ENCODE measurements around the gene SDK1. TPM values are rescaled to one million over a fixed set of nuclear protein-coding genes. Genes with fewer than 3 reads are reported as not detected.

Gene SDK1
- polyA plus RNA-seq, 2 donors: 0.33 to 0.47 TPM

GRCh38 chr7:3386423-3387190, 85.6 kb downstream of the SDK1 start:
- Histone ChIP-seq H3K27ac (ENCODE audit: low read depth in 2 of 2, low read length in 1 of 2) (no peak overlapping the region), H3K4me3 (ENCODE audit: low read depth in 1 of 2, low read length in 2 of 2) (no peak overlapping the region), H3K36me3 (ENCODE audit: control insufficient read depth in 2 of 2, insufficient read depth in 2 of 2, low read length in 1 of 2) (no peaks in the 10 kb centered on the region), H3K4me1 (ENCODE audit: control insufficient read depth in 2 of 2, insufficient read depth in 2 of 2, low read length in 1 of 2) (no peaks in the 10 kb centered on the region), H3K27me3 (ENCODE audit: control insufficient read depth in 1 of 2, insufficient read depth in 2 of 2, low read length in 2 of 2) (no peaks in the 10 kb centered on the region), H3K9me3 (ENCODE audit: control insufficient read depth in 2 of 2, insufficient read depth in 1 of 2, low read depth in 1 of 2, low read length in 1 of 2) (no peaks in the 10 kb centered on the region)
- WGBS, 2 donors: 56 to 60% methylated on average over 5 of the region's 5 CpGs

DNA sequence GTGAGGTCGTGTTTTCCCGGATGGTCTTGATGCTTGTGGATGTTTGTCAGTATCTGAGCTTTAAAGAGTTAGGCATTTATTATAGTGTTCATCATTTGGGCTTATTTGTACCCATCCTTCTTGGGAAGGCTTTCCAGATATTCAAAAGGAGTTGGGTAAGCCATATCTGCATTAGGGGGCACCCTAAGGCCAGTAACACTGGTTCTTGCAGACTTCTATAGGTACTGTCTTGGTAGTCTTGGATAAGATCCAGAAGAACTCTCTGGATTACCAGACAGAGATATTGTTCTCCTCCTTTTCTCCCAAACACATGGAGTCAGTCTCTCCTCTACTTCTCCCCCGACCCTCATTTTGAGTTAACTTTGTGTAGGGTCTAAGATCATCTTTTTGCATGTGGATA, 92.8 kb downstream of the SDK1 start:
- 91 to 93% methylated on average over 3 of the region's 3 CpGs for WGBS, 2 donors
- H3K4me1 ChIP-seq (ENCODE audit: control insufficient read depth in 2 of 2, insufficient read depth in 2 of 2, low read length in 1 of 2): no peaks in the 10 kb centered on the region
- H3K4me3 ChIP-seq (ENCODE audit: low read depth in 1 of 2, low read length in 2 of 2): no peak overlapping the region
- no peak overlapping the region for H3K27ac ChIP-seq (ENCODE audit: low read depth in 2 of 2, low read length in 1 of 2)
- no peaks in the 10 kb centered on the region for H3K36me3 ChIP-seq (ENCODE audit: control insufficient read depth in 2 of 2, insufficient read depth in 2 of 2, low read length in 1 of 2)
- H3K9me3 ChIP-seq (ENCODE audit: control insufficient read depth in 2 of 2, insufficient read depth in 1 of 2, low read depth in 1 of 2, low read length in 1 of 2): no peaks in the 10 kb centered on the region
- H3K27me3 ChIP-seq (ENCODE audit: control insufficient read depth in 1 of 2, insufficient read depth in 2 of 2, low read length in 2 of 2): no peaks in the 10 kb centered on the region

DNA sequence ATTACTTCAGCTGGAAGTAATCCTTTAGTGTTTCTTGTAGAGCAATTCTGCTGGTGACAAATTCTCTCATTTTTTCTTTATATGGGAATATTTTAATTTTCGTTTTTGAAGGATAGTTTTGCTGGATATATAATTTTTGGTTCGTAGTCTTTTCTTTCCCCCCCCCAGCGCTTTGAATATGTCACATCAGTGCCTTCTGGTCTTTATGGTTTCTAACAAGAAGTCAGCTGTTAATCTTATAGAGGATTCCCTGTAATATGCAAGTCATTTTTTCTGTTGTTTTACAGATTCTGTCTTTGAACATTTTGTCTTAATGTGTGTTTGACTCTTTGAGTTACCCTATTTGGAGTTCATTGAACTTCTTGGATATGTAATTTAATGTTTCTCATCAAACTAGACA, 96.3 kb downstream of the SDK1 start:
- no peak overlapping the region for H3K4me3 ChIP-seq (ENCODE audit: low read depth in 1 of 2, low read length in 2 of 2)
- WGBS, 2 donors: 93 to 95% methylated on average over 3 of the region's 3 CpGs

GRCh38 chr7:3399858-3400257, 98.8 kb downstream of the SDK1 start:
- H3K9me3 ChIP-seq (ENCODE audit: control insufficient read depth in 2 of 2, insufficient read depth in 1 of 2, low read depth in 1 of 2, low read length in 1 of 2): no peaks in the 10 kb centered on the region
- no peaks in the 10 kb centered on the region for H3K4me1 ChIP-seq (ENCODE audit: control insufficient read depth in 2 of 2, insufficient read depth in 2 of 2, low read length in 1 of 2)
- no peaks in the 10 kb centered on the region for H3K36me3 ChIP-seq (ENCODE audit: control insufficient read depth in 2 of 2, insufficient read depth in 2 of 2, low read length in 1 of 2)
- H3K27me3 ChIP-seq (ENCODE audit: control insufficient read depth in 1 of 2, insufficient read depth in 2 of 2, low read length in 2 of 2): no peaks in the 10 kb centered on the region
- WGBS, 2 donors: 61 to 71% methylated on average over 2 of the region's 2 CpGs
- H3K27ac ChIP-seq (ENCODE audit: low read depth in 2 of 2, low read length in 1 of 2): no peak overlapping the region
- H3K4me3 ChIP-seq (ENCODE audit: low read depth in 1 of 2, low read length in 2 of 2): no peak overlapping the region

More for the DNA sequence above, 96.3 kb downstream of the SDK1 start:
- no peaks in the 10 kb centered on the region for H3K27me3 ChIP-seq (ENCODE audit: control insufficient read depth in 1 of 2, insufficient read depth in 2 of 2, low read length in 2 of 2)
- H3K9me3 ChIP-seq (ENCODE audit: control insufficient read depth in 2 of 2, insufficient read depth in 1 of 2, low read depth in 1 of 2, low read length in 1 of 2): no peaks in the 10 kb centered on the region
- H3K4me1 ChIP-seq (ENCODE audit: control insufficient read depth in 2 of 2, insufficient read depth in 2 of 2, low read length in 1 of 2): no peaks in the 10 kb centered on the region
- H3K27ac ChIP-seq (ENCODE audit: low read depth in 2 of 2, low read length in 1 of 2): no peak overlapping the region
- no peaks in the 10 kb centered on the region for H3K36me3 ChIP-seq (ENCODE audit: control insufficient read depth in 2 of 2, insufficient read depth in 2 of 2, low read length in 1 of 2)

GRCh38 chr7:3404501-3404900, 103.4 kb downstream of the SDK1 start:
- Histone ChIP-seq H3K4me1 (ENCODE audit: control insufficient read depth in 2 of 2, insufficient read depth in 2 of 2, low read length in 1 of 2) (no peaks in the 10 kb centered on the region), H3K4me3 (ENCODE audit: low read depth in 1 of 2, low read length in 2 of 2) (no peak overlapping the region), H3K36me3 (ENCODE audit: control insufficient read depth in 2 of 2, insufficient read depth in 2 of 2, low read length in 1 of 2) (no peaks in the 10 kb centered on the region), H3K27me3 (ENCODE audit: control insufficient read depth in 1 of 2, insufficient read depth in 2 of 2, low read length in 2 of 2) (no peaks in the 10 kb centered on the region), H3K27ac (ENCODE audit: low read depth in 2 of 2, low read length in 1 of 2) (no peak overlapping the region), H3K9me3 (ENCODE audit: control insufficient read depth in 2 of 2, insufficient read depth in 1 of 2, low read depth in 1 of 2, low read length in 1 of 2) (no peaks in the 10 kb centered on the region)
- WGBS, 2 donors: 57 to 59% methylated on average over 1 of the region's 1 CpG

- Histone ChIP-seq H3K27ac (ENCODE audit: low read depth in 2 of 2, low read length in 1 of 2) (no peak overlapping the region), H3K4me1 (ENCODE audit: control insufficient read depth in 2 of 2, insufficient read depth in 2 of 2, low read length in 1 of 2) (no peaks in the 10 kb centered on the region), H3K9me3 (ENCODE audit: control insufficient read depth in 2 of 2, insufficient read depth in 1 of 2, low read depth in 1 of 2, low read length in 1 of 2) (no peaks in the 10 kb centered on the region), H3K36me3 (ENCODE audit: control insufficient read depth in 2 of 2, insufficient read depth in 2 of 2, low read length in 1 of 2) (no peaks in the 10 kb centered on the region), H3K4me3 (ENCODE audit: low read depth in 1 of 2, low read length in 2 of 2) (no peak overlapping the region), H3K27me3 (ENCODE audit: control insufficient read depth in 1 of 2, insufficient read depth in 2 of 2, low read length in 2 of 2) (peaks cover 0 to 5% of the 10 kb centered on the region in 2 donors)
- WGBS, 2 donors: 68 to 72% methylated on average over 5 of the region's 5 CpGs
These were observed 108.0 kb downstream of the SDK1 start for GRCh38 chr7:3408814-3409595.

- no peak overlapping the region for H3K27ac ChIP-seq (ENCODE audit: low read depth in 2 of 2, low read length in 1 of 2)
- H3K4me1 ChIP-seq (ENCODE audit: control insufficient read depth in 2 of 2, insufficient read depth in 2 of 2, low read length in 1 of 2): no peaks in the 10 kb centered on the region
- WGBS, 2 donors: 75 to 83% methylated on average over 2 of the region's 2 CpGs
These were observed 111.8 kb downstream of the SDK1 start for GRCh38 chr7:3412871-3413270.

DNA sequence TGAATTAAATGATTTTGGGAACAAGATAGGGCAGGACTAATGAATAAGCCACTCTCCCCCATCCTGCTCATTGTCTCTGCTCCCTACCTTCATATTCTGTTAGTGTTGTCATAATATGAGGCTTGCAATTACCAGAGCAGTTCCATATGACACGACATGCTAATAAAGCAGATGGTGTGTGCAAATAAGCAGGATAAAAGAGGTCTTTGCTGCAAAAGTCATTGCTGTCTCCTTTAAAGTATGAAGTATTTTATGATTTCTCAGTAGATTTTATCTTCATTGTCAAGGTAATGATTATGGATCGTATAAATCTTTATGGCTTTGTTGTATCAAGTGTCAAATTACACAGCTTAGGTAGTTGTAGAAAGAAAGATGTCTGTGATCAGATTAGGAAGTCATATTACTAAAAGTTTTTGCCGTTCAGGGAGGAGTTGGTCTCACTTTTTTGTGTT, 114.8 kb downstream of the SDK1 start:
- no peak overlapping the region for H3K27ac ChIP-seq (ENCODE audit: low read depth in 2 of 2, low read length in 1 of 2)
- WGBS, 2 donors: 42 to 44% methylated on average over 3 of the region's 3 CpGs
- H3K4me3 ChIP-seq (ENCODE audit: low read depth in 1 of 2, low read length in 2 of 2): no peak overlapping the region
- peaks cover 0 to 5% of the 10 kb centered on the region in 2 donors for H3K27me3 ChIP-seq (ENCODE audit: control insufficient read depth in 1 of 2, insufficient read depth in 2 of 2, low read length in 2 of 2)
- H3K9me3 ChIP-seq (ENCODE audit: control insufficient read depth in 2 of 2, insufficient read depth in 1 of 2, low read depth in 1 of 2, low read length in 1 of 2): no peaks in the 10 kb centered on the region
- H3K36me3 ChIP-seq (ENCODE audit: control insufficient read depth in 2 of 2, insufficient read depth in 2 of 2, low read length in 1 of 2): no peaks in the 10 kb centered on the region
- no peaks in the 10 kb centered on the region for H3K4me1 ChIP-seq (ENCODE audit: control insufficient read depth in 2 of 2, insufficient read depth in 2 of 2, low read length in 1 of 2)

More at GRCh38 chr7:3412871-3413270, 111.8 kb downstream of the SDK1 start:
- Histone ChIP-seq H3K27me3 (ENCODE audit: control insufficient read depth in 1 of 2, insufficient read depth in 2 of 2, low read length in 2 of 2) (peaks cover 0 to 5% of the 10 kb centered on the region in 2 donors), H3K9me3 (ENCODE audit: control insufficient read depth in 2 of 2, insufficient read depth in 1 of 2, low read depth in 1 of 2, low read length in 1 of 2) (no peaks in the 10 kb centered on the region), H3K36me3 (ENCODE audit: control insufficient read depth in 2 of 2, insufficient read depth in 2 of 2, low read length in 1 of 2) (no peaks in the 10 kb centered on the region), H3K4me3 (ENCODE audit: low read depth in 1 of 2, low read length in 2 of 2) (no peak overlapping the region)

DNA sequence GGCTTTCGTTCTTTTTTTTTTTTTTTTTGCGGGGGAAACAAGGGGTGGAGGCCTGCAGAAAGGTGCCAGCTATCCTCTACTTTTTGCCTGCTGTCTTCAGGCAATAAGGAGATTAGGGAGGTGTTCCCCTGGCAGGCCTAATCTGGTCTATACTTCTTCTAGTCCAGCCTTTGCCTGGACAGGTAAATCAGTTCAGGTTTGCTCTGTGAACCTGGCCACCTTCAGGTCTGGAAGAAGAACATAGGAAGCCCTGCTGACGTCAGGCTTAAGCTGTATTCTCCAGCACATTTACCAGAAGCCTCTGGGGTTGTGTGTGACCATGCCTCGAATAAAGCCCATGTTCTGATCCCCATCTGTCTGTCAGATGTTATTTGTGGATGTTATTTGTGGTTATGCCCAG, 115.4 kb downstream of the SDK1 start:
- no peaks in the 10 kb centered on the region for H3K9me3 ChIP-seq (ENCODE audit: control insufficient read depth in 2 of 2, insufficient read depth in 1 of 2, low read depth in 1 of 2, low read length in 1 of 2)
- no peak overlapping the region for H3K4me3 ChIP-seq (ENCODE audit: low read depth in 1 of 2, low read length in 2 of 2)
- H3K27me3 ChIP-seq (ENCODE audit: control insufficient read depth in 1 of 2, insufficient read depth in 2 of 2, low read length in 2 of 2): peaks cover 0 to 5% of the 10 kb centered on the region in 2 donors
- WGBS, 2 donors: 44 to 57% methylated on average over 4 of the region's 4 CpGs
- H3K36me3 ChIP-seq (ENCODE audit: control insufficient read depth in 2 of 2, insufficient read depth in 2 of 2, low read length in 1 of 2): no peaks in the 10 kb centered on the region
- H3K4me1 ChIP-seq (ENCODE audit: control insufficient read depth in 2 of 2, insufficient read depth in 2 of 2, low read length in 1 of 2): no peaks in the 10 kb centered on the region
- no peak overlapping the region for H3K27ac ChIP-seq (ENCODE audit: low read depth in 2 of 2, low read length in 1 of 2)

Data from esophagus (tissue), 2 donors.